Natural killer cell (primary cell): Measurements from ENCODE around the gene CCDC27. TPM values are rescaled to one million over a fixed set of nuclear protein-coding genes. Genes with fewer than 3 reads are reported as not detected.

Experiments used
- ATAC-seq, 3 donors: fragments of 150-1000 bp in 2 of 3; fragments of 200-7000 bp in 1 of 3; cut with Tn5 transposase; 1 replicate in 1 of 3; 2 replicates in 2 of 3; pipeline ENCODE4 v1.10.0; 2021; ENCODE audit warnings: mild to moderate bottlenecking in 2 of 3, moderate library complexity in 2 of 3
- DNase-seq, 2 donors: peaks; one replicate each; pipeline versions ENCODE4 v3.0.0 to v3.0.0-alpha.2; 2013 to 2021; ENCODE audit warnings: mixed read lengths in 1 of 2
- H3K27ac ChIP-seq: one replicate; pipeline ENCODE4 v1.5.1; 2013; ENCODE audit warnings: mild to moderate bottlenecking, low read length
- H3K27me3 ChIP-seq: one replicate; pipeline ENCODE4 v1.6.1; 2013; ENCODE audit warnings: low read length; ENCODE audit not compliant: control insufficient read depth, insufficient read depth
- H3K36me3 ChIP-seq: one replicate; pipeline ENCODE4 v1.6.1; 2013; ENCODE audit warnings: low read length; ENCODE audit not compliant: control insufficient read depth, insufficient read depth
- H3K4me1 ChIP-seq: one replicate; pipeline ENCODE4 v1.6.1; 2013; ENCODE audit warnings: low read length; ENCODE audit not compliant: control insufficient read depth, insufficient read depth
- H3K4me3 ChIP-seq: one replicate; pipeline ENCODE4 v1.5.1; 2013; ENCODE audit warnings: low read length
- H3K9me3 ChIP-seq: one replicate; pipeline ENCODE4 v1.6.1; 2013; ENCODE audit warnings: low read length; ENCODE audit not compliant: control insufficient read depth, insufficient read depth
- H3K27ac Mint-ChIP-seq, 2 donors: one replicate each; pipeline ENCODE4 v1.8.0; 2022; ENCODE audit warnings: mild to moderate bottlenecking in 2 of 2, mixed read lengths in 2 of 2, moderate library complexity in 1 of 2
- H3K27me3 Mint-ChIP-seq, 2 donors: one replicate each; pipeline ENCODE4 v1.8.0; 2022; ENCODE audit warnings: low read depth in 2 of 2, mixed read lengths in 2 of 2
- H3K36me3 Mint-ChIP-seq: one replicate; pipeline ENCODE4 v1.8.0; 2022; ENCODE audit warnings: mixed read lengths
- H3K4me1 Mint-ChIP-seq, 2 donors: one replicate each; pipeline ENCODE4 v1.8.0; 2022; ENCODE audit warnings: mixed read lengths in 2 of 2
- H3K4me3 Mint-ChIP-seq: one replicate; pipeline ENCODE4 v1.8.0; 2022; ENCODE audit warnings: mild to moderate bottlenecking, moderate library complexity, mixed read lengths
- H3K9me3 Mint-ChIP-seq, 2 donors: one replicate each; pipeline ENCODE4 v1.8.0; 2022; ENCODE audit warnings: mixed read lengths in 2 of 2
- WGBS: methylation state at CpG from one replicate; pipeline ENCODE4 v1.1.7; 2013; ENCODE audit warnings: missing lambda C conversion rate; ENCODE audit not compliant: insufficient coverage; 5-methylcytosine and 5-hydroxymethylcytosine counted together
- intact Hi-C: fragments of 100-400 bp; cut with micrococcal nuclease; formaldehyde crosslinking; loops from one replicate; pipeline ENCODE4 v1.14.2; 2022
- total RNA-seq, 4 donors: library from RNA; stranded (reverse); fragments of 120-200 nt in 1 of 4; gene quantifications; one replicate each; pipeline versions ENCODE4 v1.2.3 to v1.2.4, GENCODE V29; 2013 to 2022
- TF ChIP-seq, protein P1 (sequence below): fragments of 200-600 bp; IDR thresholded peaks from one replicate; pipeline ENCODE4 v1.8.0; 2022; ENCODE audit warnings: antibody characterized with exemption

Gene CCDC27
- total RNA-seq, 3 donors from 2014 or later (not counting 1 experiment from before 2014, with no cell fraction given): not detected

DNA sequence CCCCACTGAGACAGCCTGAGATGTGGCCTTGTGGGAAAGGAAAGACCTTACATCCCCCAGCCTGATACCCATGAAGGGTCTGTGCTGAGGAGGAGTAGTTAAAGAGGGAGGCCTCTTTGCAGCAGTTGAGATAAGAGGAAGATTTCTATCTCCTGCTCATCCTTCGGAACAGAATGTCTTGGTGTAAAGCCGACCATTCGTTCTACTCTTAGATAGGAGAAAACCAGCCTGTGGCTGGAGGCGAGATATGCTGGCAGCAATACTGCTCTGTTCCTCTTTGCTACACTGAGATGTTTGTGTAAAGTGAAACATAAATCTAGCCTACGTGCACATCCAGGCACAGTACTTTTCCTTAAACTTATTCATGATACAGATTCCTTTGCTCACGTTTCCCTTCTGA is 1.5 kb upstream of the CCDC27 start:
- no peaks in the 10 kb centered on the region for H3K36me3 ChIP-seq
- peaks cover 17% of the 10 kb centered on the region for H3K4me1 ChIP-seq
- DNase-seq (no peak), ATAC-seq (no peak)
- no peaks in the 10 kb centered on the region for H3K9me3 ChIP-seq
- Mint-ChIP-seq H3K9me3 (no peaks in the 10 kb centered on the region), H3K4me3 (no peak overlapping the region), H3K27me3 (peaks cover 0 to 10% of the 10 kb centered on the region in 2 donors), H3K4me1 (peaks cover 8 to 18% of the 10 kb centered on the region in 2 donors), H3K27ac (no peak overlapping the region), H3K36me3 (no peaks in the 10 kb centered on the region)
- no peaks in the 10 kb centered on the region for H3K27me3 ChIP-seq
- intact Hi-C loops: no loop called here
- TF ChIP-seq, protein P1, sequence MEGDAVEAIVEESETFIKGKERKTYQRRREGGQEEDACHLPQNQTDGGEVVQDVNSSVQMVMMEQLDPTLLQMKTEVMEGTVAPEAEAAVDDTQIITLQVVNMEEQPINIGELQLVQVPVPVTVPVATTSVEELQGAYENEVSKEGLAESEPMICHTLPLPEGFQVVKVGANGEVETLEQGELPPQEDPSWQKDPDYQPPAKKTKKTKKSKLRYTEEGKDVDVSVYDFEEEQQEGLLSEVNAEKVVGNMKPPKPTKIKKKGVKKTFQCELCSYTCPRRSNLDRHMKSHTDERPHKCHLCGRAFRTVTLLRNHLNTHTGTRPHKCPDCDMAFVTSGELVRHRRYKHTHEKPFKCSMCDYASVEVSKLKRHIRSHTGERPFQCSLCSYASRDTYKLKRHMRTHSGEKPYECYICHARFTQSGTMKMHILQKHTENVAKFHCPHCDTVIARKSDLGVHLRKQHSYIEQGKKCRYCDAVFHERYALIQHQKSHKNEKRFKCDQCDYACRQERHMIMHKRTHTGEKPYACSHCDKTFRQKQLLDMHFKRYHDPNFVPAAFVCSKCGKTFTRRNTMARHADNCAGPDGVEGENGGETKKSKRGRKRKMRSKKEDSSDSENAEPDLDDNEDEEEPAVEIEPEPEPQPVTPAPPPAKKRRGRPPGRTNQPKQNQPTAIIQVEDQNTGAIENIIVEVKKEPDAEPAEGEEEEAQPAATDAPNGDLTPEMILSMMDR: no peak
- WGBS: 85% methylated on average over 6 of the region's 6 CpGs
- no peak overlapping the region for H3K27ac ChIP-seq
- H3K4me3 ChIP-seq: no peak overlapping the region

DNA sequence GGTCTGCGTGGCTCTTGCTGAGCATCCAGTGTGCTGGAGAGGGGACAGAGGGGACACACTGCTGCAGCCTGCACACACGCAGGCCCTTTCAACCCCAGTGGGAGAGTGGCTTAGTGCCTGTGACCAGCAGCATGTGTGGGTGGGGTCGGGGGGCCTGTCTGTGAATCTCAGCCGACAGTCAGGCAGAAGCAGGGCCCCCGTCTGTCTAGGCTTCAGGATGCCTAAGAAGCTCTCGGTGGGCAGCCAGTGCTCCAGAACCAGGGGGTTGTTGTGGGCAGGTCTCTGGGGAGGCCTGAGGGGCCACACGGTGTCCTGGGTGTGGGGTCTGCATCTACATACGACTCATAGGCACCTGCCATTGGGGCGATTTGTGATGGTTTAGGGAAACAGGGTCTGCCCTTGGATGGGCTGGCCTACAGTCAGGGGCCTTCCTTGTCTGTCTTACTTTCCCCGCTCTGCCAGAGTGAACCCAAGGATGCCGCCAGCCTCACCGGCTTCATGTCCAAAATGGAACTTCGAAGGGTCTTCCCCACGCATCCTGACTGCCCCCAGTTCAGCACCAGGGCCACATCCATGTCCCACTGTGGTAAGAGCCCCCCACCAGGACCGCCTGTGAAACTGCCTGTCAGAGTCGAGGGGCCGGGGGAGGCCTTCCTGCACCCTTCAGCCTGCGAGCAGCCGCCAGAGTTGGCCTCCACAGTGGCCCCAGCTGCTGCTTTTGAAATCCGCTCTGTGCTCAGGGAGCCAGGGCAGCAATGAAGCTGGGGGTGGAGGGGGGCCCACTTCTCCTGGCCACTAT is 1.6 kb downstream of the CCDC27 start:
- Histone ChIP-seq H3K27me3 (no peaks in the 10 kb centered on the region), H3K4me3 (no peak overlapping the region), H3K27ac (no peak overlapping the region), H3K36me3 (no peaks in the 10 kb centered on the region), H3K4me1 (no peaks in the 10 kb centered on the region), H3K9me3 (no peaks in the 10 kb centered on the region)
- Mint-ChIP-seq H3K4me3 (no peak overlapping the region), H3K27me3 (peaks cover 0 to 10% of the 10 kb centered on the region in 2 donors), H3K4me1 (no peaks in the 10 kb centered on the region), H3K27ac (no peak overlapping the region), H3K9me3 (no peaks in the 10 kb centered on the region), H3K36me3 (no peaks in the 10 kb centered on the region)
- intact Hi-C loops: no loop called here
- 88% methylated on average over 20 of the region's 20 CpGs for WGBS
- TF ChIP-seq, protein P1: no peak
- ATAC-seq (no peak), DNase-seq (no peak)

- Histone ChIP-seq H3K27me3 (no peaks in the 10 kb centered on the region), H3K27ac (no peak overlapping the region), H3K4me1 (no peaks in the 10 kb centered on the region), H3K4me3 (no peak overlapping the region), H3K36me3 (no peaks in the 10 kb centered on the region), H3K9me3 (no peaks in the 10 kb centered on the region)
- Mint-ChIP-seq H3K4me3 (no peak overlapping the region), H3K4me1 (no peaks in the 10 kb centered on the region), H3K27ac (no peak overlapping the region), H3K27me3 (peaks cover 6 to 18% of the 10 kb centered on the region in 2 donors), H3K36me3 (no peaks in the 10 kb centered on the region), H3K9me3 (peaks cover 0 to 3% of the 10 kb centered on the region in 2 donors)
- 88% methylated on average over 21 of the region's 21 CpGs for WGBS
- intact Hi-C loops: no loop called here
- DNase-seq (no peak), ATAC-seq (no peak)
- TF ChIP-seq, protein P1: no peak
These were observed 4.1 kb downstream of the CCDC27 start for GRCh38 chr1:3756394-3756793.
